ENCODE results near the gene PODN.

Gene PODN

DNA sequence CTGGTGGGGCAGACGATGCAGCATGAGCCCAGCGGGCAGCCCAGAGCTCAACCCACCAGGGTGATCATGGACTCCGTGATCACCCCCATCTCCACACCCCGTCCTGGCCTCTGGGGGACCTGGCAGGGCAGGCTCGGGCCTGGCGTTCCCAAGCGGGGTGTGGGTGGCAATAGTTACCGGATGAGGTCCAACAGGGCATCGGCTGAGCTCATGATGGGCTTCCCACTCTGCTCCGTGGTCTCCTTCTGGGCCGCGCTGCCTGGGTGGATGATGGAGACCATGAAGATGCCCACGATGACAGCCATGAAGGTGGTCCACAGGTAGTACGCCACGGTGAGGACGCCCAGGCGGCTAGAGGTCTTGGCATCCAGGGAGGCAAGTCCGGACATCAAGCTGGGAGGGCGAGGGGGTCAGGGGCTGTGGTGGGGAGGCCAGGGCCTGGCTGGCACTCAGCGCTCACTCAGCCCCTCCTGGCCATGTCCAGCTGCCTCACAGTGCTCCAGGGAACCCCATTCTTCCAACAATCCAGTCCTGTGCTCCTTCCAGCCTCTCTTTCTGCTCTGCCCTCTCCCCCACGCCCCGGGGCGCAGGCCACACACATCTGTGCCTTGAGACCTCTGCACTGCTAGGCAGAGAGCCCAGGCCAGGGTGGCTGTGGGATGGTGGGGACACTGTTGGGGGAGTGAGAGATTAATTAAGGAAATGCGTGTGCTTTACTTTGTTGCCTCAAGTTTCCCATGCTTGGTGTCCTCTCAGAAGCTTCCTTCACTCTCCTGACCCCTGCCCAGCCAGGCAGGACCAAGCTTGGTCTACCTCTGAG, 52.8 kb downstream of the PODN start:
- TF ChIP-seq GATA2 (IDR thresholded peaks at IDR 0.05; ENCODE audit: low read depth, low read length) = no peak
- TF ChIP-seq GATA3 (IDR thresholded peaks at IDR 0.05; ENCODE audit: low read depth, low read length) = no peak

DNA sequence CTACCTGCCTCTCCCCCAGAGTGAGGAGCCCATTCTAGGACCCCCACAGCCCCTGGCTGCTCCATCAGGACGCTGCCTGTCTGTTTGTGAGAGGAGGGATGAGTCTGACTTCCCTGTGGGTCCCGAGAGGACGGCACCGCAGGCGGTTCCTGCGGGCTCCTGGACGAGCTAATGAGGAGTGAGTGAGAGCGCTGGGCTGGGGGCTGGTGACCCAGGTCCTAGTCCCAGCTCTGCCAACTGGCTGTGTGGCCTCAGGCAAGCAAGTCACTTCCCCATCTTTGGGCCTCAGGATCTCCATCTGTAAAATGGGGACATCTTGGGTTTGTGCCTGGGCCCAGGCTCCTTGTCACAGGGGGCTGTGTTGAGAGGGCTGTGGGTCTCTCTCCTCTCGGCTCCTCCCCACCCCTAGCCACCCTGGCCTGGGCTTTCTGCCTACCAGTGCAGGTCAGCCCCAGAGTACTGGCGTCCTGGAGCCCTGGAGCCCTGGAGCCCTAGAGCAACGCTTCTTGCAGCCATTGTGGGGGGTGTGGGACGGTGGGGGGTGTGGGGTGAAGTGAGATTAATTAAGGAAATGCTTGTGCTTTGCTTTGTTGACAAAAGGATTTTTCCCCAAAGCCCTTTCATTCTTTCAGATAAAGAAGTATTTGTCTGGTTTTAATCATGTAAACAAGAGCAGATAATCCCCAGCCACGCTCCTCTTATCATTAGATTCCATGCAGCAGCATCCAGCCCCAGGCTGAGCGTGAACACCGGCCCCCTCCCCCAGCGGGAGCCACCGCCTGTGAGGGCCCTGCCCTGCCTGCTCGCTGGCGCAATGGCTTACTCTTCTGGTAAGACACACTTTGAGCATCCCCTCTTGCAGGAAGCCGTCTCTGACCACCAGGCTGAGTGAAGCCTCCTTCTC, 53.6 kb downstream of the PODN start:
- peak; percentile 95 for TF ChIP-seq GATA2 (IDR thresholded peaks at IDR 0.05; ENCODE audit: low read depth, low read length)
- TF ChIP-seq GATA3 (IDR thresholded peaks at IDR 0.05; ENCODE audit: low read depth, low read length) = no peak

DNA sequence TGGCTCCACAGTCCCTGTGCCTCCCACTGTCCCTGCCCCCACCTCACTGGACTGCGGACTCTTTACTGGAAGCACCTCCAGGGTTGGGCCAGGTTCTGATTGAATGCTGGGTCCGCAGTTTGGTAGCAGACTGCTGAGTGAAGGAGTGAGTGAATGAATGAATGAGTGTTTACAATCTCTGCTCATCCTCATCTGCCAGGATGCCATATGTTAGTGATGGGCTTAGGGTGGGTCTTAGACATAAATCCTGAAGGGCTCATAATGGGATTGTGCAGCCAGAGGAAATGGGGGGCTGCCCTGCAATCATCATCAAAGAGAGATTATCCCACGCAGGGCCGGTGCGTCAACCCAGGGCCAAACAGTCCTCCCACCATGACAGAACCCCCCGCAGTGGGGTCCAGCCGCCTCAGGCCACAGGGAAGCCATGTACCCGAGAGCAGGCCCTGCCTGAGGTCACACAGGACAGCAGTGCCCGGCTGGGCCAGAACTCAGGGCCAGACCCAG, 54.3 kb downstream of the PODN start:
- no peak for TF ChIP-seq GATA3 (IDR thresholded peaks at IDR 0.05; ENCODE audit: low read depth, low read length)
- no peak for TF ChIP-seq GATA2 (IDR thresholded peaks at IDR 0.05; ENCODE audit: low read depth, low read length)

DNA sequence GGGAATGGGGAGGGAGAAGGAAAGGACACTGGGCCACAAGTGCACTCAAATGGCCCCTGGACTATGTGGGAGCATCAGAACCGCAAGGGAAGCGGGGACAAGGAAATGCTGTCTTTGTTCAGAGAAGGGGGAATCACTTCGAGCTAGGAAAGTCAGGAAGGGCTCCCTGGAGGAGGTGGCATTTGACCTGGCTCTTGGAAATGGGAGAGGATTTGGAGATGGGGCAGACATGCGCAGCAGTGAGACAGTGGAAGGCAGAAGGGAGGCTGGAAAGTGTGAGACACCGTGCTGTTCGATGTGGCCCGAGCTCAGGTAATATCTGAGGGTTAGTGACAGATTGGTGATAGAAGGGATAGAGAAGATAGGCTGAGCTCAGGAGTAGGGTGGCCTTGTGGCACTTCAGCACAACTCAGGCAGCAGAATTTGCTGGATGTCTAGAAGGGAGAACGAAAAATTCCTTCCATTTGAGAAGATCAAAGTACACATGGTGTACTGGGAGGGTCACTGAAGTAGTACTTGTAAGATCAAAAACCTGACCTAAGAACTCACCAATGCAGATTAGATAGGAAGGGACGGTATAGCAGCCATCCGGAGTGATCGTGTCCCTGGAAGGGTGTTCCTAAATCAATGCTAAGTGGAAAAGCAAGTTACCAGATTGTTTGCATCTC, 55.1 kb downstream of the PODN start:
- no peak for TF ChIP-seq GATA2 (IDR thresholded peaks at IDR 0.05; ENCODE audit: low read depth, low read length)
- no peak for TF ChIP-seq GATA3 (IDR thresholded peaks at IDR 0.05; ENCODE audit: low read depth, low read length)

DNA sequence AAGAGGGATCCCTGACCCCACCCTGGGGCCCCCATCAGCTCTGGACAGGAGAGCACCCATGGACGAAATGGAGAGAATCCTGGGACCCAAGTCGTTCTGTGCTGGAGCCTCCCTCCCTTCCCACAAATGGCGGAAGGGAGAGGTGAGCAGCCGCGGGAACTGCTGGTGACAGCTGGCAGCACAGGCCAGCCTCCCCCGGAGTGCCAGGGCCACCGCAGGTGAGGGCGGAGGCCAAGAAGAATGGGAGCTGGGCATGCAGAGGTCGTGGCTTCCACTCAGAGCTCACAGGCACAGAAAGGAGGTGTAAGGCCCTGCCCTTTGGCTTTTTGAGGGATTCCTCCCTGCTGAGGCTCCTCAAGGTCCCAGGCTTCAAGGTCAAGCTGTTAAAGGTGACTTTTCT, 55.8 kb downstream of the PODN start:
- TF ChIP-seq GATA2 (IDR thresholded peaks at IDR 0.05; ENCODE audit: low read depth, low read length) (no peak), GATA3 (IDR thresholded peaks at IDR 0.05; ENCODE audit: low read depth, low read length) (no peak)

DNA sequence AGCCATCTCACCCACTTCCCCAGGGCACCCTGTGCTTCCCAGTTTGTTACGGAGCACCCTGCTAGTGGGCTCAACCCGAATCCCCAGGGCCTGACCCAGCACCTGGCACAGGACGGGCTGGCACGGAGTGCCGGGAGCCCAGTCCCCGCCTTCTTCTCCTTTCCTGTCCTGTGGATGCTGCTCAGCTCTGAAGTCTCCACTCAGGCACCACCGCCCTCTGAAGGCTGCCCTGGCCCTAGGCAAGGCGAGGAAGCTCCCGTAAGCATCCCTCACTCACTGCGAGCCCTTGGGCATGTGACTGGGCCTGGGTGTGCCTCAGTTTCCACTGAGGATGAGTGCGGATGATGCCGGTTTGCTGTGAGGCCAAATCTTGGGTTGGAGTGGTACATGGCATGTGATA, 58.6 kb downstream of the PODN start:
- TF ChIP-seq GATA3 (IDR thresholded peaks at IDR 0.05; ENCODE audit: low read depth, low read length) = no peak
- TF ChIP-seq GATA2 (IDR thresholded peaks at IDR 0.05; ENCODE audit: low read depth, low read length) = no peak

DNA sequence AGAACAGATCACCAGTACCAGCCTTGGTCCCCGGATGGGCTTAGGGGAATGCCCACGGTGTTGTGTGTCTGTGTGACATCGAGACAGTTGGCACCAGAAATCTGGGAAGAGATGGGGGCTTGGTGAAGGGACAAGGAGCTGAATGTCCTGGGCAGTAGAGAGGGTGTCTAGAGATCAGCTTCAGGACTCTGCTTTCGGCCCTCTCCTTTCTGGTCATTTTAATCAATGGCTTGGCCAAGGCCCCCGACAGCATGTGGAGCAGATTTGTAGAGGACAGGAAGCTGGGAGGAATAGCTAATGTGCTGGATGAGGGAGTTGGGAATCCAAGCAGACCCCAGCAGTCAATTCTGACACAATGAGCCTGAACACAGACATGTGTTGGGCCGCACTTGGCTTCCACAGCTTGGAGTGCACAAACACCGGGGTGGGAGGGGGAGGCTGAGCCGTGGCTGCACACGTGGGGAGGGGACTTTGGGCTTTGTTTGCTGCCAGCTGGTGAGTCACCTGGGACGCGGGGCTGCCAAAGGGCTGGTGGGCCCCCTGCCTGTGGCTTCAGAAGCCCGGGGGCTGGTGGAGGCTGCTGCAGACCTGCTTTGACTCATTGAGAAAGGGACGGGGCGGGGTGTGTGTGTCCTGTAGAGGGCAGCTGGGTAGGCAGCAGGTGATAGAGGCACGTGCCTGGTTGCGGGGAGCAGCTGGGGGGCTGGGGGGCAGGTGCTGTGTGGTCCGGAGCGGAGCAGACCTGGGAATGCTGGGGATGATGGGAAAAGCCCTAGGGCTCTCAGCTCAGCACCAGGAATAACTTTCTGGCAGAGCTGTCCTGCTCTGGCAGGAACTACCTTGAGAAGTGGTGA, 59.5 kb downstream of the PODN start:
- no peak for TF ChIP-seq GATA3 (IDR thresholded peaks at IDR 0.05; ENCODE audit: low read depth, low read length)
- no peak for TF ChIP-seq GATA2 (IDR thresholded peaks at IDR 0.05; ENCODE audit: low read depth, low read length)

DNA sequence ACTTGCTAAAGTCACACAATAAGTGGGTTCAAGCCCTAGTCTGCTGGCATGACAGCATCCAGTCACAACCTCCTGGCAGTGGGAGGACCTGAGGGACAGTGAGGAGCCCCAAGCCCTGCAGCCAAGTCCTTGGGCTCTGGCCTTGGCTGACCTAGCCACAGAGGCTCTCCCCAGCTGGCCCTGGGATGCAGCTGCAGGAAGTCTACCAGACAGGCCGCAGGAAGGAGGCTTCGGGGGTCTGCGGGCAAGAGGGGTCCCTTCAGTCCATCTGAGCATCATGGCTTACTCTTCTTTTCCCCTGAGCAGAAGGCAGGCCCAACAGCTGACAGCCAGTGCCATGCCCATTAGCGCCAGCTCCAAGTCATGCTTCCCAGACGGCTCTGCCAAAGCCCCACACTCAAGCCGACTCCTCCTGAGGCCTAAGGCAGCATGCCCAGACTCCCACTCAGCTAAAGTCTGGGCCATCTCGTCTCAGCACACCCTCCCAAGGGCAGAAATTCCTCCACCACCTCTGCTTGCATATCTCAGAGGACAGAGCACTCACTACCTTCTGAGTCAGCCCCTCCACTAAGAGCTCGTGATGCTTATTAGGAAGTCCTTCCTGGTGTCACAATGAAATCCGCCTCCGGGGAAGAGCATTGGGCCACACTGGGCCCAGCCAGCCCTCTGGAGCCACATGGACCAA, 60.3 kb downstream of the PODN start:
- no peak for TF ChIP-seq GATA3 (IDR thresholded peaks at IDR 0.05; ENCODE audit: low read depth, low read length)
- no peak for TF ChIP-seq GATA2 (IDR thresholded peaks at IDR 0.05; ENCODE audit: low read depth, low read length)

DNA sequence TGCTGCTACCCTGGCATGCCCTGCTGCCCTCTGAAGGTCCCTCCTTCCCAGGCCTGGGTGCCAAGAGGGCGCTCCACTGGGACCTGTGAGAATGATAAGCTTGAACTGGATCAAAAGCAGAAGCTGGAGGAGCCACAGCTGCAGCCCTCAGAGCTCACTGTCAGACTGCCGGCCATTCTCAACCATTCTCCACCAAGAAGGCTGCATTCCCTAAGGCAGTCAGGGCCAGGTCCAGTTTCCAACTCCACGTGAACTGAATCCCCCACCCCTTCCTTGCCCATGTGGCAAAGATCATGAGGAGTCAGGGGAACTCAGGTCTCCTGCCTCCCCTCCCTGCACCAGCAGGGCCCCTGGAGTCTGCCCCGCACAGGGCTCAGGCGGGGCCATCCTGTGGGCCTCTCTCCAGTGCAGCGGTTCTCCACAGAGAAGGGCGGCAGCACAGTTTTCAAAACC, 61.0 kb downstream of the PODN start:
- no peak for TF ChIP-seq GATA3 (IDR thresholded peaks at IDR 0.05; ENCODE audit: low read depth, low read length)
- no peak for TF ChIP-seq GATA2 (IDR thresholded peaks at IDR 0.05; ENCODE audit: low read depth, low read length)

DNA sequence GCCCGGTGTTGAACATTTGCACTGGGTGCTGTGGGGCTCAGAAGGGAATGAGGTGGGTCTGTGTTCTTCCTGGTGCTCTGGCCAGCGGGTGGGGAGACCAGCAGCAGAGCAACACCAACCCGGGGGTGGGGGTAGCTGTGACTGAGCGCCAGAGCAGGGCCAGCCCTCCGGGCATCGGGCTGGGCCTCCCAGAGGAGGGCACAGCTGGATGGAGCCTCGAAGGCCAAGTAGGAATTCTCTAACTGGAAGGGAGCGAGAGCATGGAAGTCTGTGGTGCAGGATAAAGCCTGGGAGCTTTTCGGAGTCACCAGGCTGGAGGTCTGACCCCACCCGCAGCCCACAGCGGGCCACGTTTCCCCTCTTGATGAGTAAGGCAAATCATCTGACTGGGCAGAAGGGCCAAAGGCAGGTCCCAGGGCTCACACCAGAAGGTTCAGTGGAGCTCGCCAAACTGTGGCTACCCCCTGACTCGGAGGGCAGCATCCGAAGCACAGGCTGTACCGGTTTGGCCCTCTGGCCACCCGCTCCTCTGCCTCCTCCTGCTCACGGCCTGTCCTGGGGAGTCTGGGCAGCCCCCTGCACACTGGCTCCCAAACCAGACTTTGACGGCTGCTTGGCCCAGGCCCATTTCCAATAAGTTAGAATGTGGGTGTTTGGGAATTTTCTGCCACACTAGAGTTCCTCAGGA, 61.6 kb downstream of the PODN start:
- TF ChIP-seq GATA3 (IDR thresholded peaks at IDR 0.05; ENCODE audit: low read depth, low read length) = no peak
- TF ChIP-seq GATA2 (IDR thresholded peaks at IDR 0.05; ENCODE audit: low read depth, low read length) = no peak

DNA sequence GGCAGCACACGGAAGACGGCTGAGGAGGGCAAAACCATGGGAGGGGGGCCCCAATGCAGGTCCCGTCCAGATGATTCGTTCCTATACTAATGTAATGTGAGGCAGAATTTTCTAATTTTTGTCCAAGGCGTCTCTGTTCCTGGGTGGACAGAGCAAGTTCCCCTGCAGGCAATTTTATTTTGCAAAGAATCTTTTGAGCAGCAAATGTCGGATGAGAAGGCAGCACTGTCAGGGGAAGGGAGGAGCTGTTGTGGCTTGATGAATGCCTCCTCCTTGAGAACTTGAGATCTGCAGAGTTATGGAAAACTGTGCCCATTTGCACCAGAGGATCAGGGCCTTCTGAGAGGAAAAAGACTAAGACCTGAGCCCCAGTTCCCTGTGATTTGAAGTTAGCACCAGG, 63.1 kb downstream of the PODN start:
- TF ChIP-seq GATA2 (IDR thresholded peaks at IDR 0.05; ENCODE audit: low read depth, low read length) = no peak
- no peak for TF ChIP-seq GATA3 (IDR thresholded peaks at IDR 0.05; ENCODE audit: low read depth, low read length)

All from SH-SY5Y (cell line).